ENCODE data around the gene LIPK.

The LIPK gene

GRCh38 chr10:88676283-88677060 is 29.6 kb upstream of the LIPK start:
- no peaks in the 10 kb centered on the region for H3K4me1 ChIP-seq
- H3K4me3 ChIP-seq, result no peak overlapping the region
- H3K27ac ChIP-seq, result no peak overlapping the region
- no peaks in the 10 kb centered on the region for H3K9me3 ChIP-seq
- DNase-seq, result no peak
- no peaks in the 10 kb centered on the region for H3K36me3 ChIP-seq
- no peaks in the 10 kb centered on the region for H3K27me3 ChIP-seq
- intact Hi-C loops (cut with DNase I; ENCODE audit: low total_unique reads), result no loop called here
- TF ChIP-seq CTCF (IDR thresholded peaks at IDR 0.05), result no peak

GRCh38 chr10:88680958-88681357 is 25.1 kb upstream of the LIPK start:
- intact Hi-C loops (cut with DNase I; ENCODE audit: low total_unique reads), result no loop called here
- TF ChIP-seq CTCF (IDR thresholded peaks at IDR 0.05), result no peak
- Histone ChIP-seq H3K27me3 (no peaks in the 10 kb centered on the region), H3K27ac (no peak overlapping the region), H3K4me1 (no peaks in the 10 kb centered on the region), H3K4me3 (no peak overlapping the region), H3K36me3 (no peaks in the 10 kb centered on the region), H3K9me3 (no peaks in the 10 kb centered on the region)
- no peak for DNase-seq

GRCh38 chr10:88682491-88682890 is 23.6 kb upstream of the LIPK start:
- Histone ChIP-seq H3K4me3 (no peak overlapping the region), H3K4me1 (no peaks in the 10 kb centered on the region), H3K27me3 (no peaks in the 10 kb centered on the region), H3K9me3 (no peaks in the 10 kb centered on the region), H3K27ac (no peak overlapping the region), H3K36me3 (no peaks in the 10 kb centered on the region)
- DNase-seq, result no peak
- intact Hi-C loops (cut with DNase I; ENCODE audit: low total_unique reads), result no loop called here
- no peak for TF ChIP-seq CTCF (IDR thresholded peaks at IDR 0.05)

GRCh38 chr10:88687853-88688467 is 18.1 kb upstream of the LIPK start:
- no peaks in the 10 kb centered on the region for H3K36me3 ChIP-seq
- H3K27ac ChIP-seq, result no peak overlapping the region
- intact Hi-C loops (cut with DNase I; ENCODE audit: low total_unique reads), result no loop called here
- H3K27me3 ChIP-seq, result peaks cover 0 to 5% of the 10 kb centered on the region in 2 donors
- TF ChIP-seq CTCF (IDR thresholded peaks at IDR 0.05), result peak; percentile 54 to 65
- no peak for DNase-seq
- H3K4me1 ChIP-seq, result no peaks in the 10 kb centered on the region
- H3K9me3 ChIP-seq, result no peaks in the 10 kb centered on the region
- H3K4me3 ChIP-seq, result no peak overlapping the region

GRCh38 chr10:88689366-88689765 is 16.7 kb upstream of the LIPK start:
- Histone ChIP-seq H3K27ac (no peak overlapping the region), H3K27me3 (peaks cover 0 to 5% of the 10 kb centered on the region in 2 donors), H3K36me3 (no peaks in the 10 kb centered on the region), H3K9me3 (no peaks in the 10 kb centered on the region), H3K4me3 (no peak overlapping the region), H3K4me1 (no peaks in the 10 kb centered on the region)
- no peak for DNase-seq
- intact Hi-C loops (cut with DNase I; ENCODE audit: low total_unique reads), result no loop called here
- no peak for TF ChIP-seq CTCF (IDR thresholded peaks at IDR 0.05)
